ENCODE measurements around the gene HS6ST2. TPM values are rescaled to one million over a fixed set of nuclear protein-coding genes. Genes with fewer than 3 reads are reported as not detected.

The HS6ST2 gene
- total and polyA plus RNA-seq, 7 experiments from 2014 or later = 0.15 TPM; not detected in 6

DNA sequence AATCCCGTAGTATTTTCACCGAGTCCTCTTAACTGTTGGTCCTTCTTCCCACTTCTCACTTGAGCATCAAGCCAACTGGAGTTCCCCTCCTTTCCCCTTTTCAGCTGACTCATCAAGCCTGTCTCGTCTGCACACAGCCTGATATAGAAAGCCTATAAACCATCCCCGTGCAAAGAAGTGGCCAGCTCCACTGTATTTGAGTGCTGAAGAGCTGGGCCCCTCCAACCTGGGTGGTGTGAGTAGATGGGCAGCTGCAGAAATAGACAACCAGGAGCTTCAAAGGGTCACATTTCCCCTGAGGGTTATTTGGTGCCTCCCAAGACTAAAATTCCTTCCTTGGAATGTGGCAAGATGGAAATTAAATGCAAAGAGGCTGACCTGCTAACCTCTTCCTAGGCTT lies 199.7 kb downstream of the HS6ST2 start:
- DNase-seq (no peak), ATAC-seq (no peak)
- POLR2A ChIA-PET = no interaction called here
- Mint-ChIP-seq H3K9me3 (peaks cover 0 to 2% (median 0%) of the 10 kb centered on the region in 11 donors), H3K36me3 (peaks cover 0 to 3% (median 0%) of the 10 kb centered on the region in 5 donors), H3K4me1 (peaks cover 0 to 5% (median 0%) of the 10 kb centered on the region in 7 donors), H3K27ac (no peak overlapping the region), H3K4me3 (no peak overlapping the region), H3K27me3 (peaks cover 0 to 6% (median 0%) of the 10 kb centered on the region in 5 donors)
- CTCF ChIA-PET = no interaction called here
- intact Hi-C loops (cut with micrococcal nuclease) = no loop called here
- Histone ChIP-seq H3K27me3 (ENCODE audit: control insufficient read depth in 2 of 2, insufficient read depth in 2 of 2, low read length in 2 of 2) (no peaks in the 10 kb centered on the region), H3K27ac (ENCODE audit: low read depth, low read length) (no peak overlapping the region), H3K36me3 (ENCODE audit: control insufficient read depth in 2 of 3, insufficient read depth in 3 of 3, low read length in 3 of 3) (no peaks in the 10 kb centered on the region), H3K9me3 (ENCODE audit: control insufficient read depth in 2 of 3, low read length in 3 of 3) (no peaks in the 10 kb centered on the region), H3K4me3 (ENCODE audit: low read length) (no peak overlapping the region), H3K4me1 (ENCODE audit: control insufficient read depth in 2 of 2, insufficient read depth in 2 of 2, low read length in 2 of 2) (no peaks in the 10 kb centered on the region)

DNA sequence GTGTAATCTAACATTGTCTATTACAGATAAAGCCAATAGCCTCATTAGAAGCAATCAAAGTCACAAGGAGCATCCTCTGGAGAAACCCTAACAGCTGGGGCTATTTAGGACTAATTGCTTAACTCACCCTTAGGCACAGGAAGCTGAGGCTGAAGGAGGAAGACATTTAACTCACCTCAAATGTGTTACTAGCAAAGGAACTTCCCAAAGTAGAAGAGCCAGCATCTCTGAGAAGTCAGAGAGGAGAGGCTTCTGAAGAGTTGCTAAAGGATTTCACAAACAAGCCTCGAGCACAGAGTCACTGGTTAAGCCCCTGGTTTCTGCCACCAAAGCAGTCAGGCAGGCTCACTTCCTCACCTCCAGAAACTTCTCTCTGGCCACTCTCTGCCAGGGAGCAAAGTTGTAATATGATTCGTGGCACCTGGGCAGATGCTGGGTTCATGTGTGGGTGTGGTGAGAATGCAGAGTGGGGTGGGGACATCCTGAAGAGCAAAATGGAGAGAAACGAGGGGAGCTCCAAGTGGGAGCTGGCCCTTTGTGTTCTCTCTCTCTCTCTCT lies 201.3 kb downstream of the HS6ST2 start:
- H3K4me1 Mint-ChIP-seq = peaks cover 0 to 5% (median 0%) of the 10 kb centered on the region in 7 donors
- H3K27ac Mint-ChIP-seq = peak overlapping the region in 1 of 9 donors; percentile 9
- no peak overlapping the region for H3K4me3 ChIP-seq (ENCODE audit: low read length)
- H3K4me1 ChIP-seq (ENCODE audit: control insufficient read depth in 2 of 2, insufficient read depth in 2 of 2, low read length in 2 of 2) = no peaks in the 10 kb centered on the region
- no peak overlapping the region for H3K4me3 Mint-ChIP-seq
- ChIA-PET CTCF (no interaction called here), POLR2A (no interaction called here)
- H3K27ac ChIP-seq (ENCODE audit: low read depth, low read length) = no peak overlapping the region
- ATAC-seq (no peak), DNase-seq (no peak)
- no peaks in the 10 kb centered on the region for H3K36me3 ChIP-seq (ENCODE audit: control insufficient read depth in 2 of 3, insufficient read depth in 3 of 3, low read length in 3 of 3)
- intact Hi-C loops (cut with micrococcal nuclease) = no loop called here
- no peaks in the 10 kb centered on the region for H3K9me3 ChIP-seq (ENCODE audit: control insufficient read depth in 2 of 3, low read length in 3 of 3)
- peaks cover 0 to 3% (median 0%) of the 10 kb centered on the region in 5 donors for H3K36me3 Mint-ChIP-seq
- no peaks in the 10 kb centered on the region for H3K27me3 ChIP-seq (ENCODE audit: control insufficient read depth in 2 of 2, insufficient read depth in 2 of 2, low read length in 2 of 2)
- peaks cover 0 to 6% (median 0%) of the 10 kb centered on the region in 5 donors for H3K27me3 Mint-ChIP-seq
- H3K9me3 Mint-ChIP-seq = peaks cover 0 to 2% (median 0%) of the 10 kb centered on the region in 11 donors

DNA sequence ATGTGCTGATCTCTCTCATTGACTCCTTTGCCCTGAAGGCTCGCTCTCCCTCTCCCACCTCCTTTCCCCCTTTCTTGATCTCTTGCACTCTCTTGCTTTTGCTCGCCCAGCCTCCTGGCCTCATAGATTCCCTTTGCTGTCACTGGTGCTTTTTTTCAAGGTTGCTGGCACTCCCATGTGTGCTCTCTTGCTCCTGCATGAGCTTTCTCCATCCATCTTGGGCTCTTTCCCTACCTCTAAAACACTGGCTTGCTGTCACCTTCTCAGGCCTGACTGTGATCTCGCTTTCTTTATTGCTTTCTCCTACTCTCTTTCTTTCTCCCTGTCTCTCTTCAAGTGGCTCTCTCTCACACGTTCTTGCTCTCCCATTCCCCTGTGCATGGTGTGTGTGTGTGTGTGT lies 202.0 kb downstream of the HS6ST2 start:
- peaks cover 0 to 2% (median 0%) of the 10 kb centered on the region in 11 donors for H3K9me3 Mint-ChIP-seq
- peaks cover 0 to 5% (median 0%) of the 10 kb centered on the region in 7 donors for H3K4me1 Mint-ChIP-seq
- H3K9me3 ChIP-seq (ENCODE audit: control insufficient read depth in 2 of 3, low read length in 3 of 3) = no peaks in the 10 kb centered on the region
- H3K4me3 Mint-ChIP-seq = no peak overlapping the region
- no peak overlapping the region for H3K27ac Mint-ChIP-seq
- intact Hi-C loops (cut with micrococcal nuclease) = no loop called here
- POLR2A ChIA-PET = no interaction called here
- H3K27me3 ChIP-seq (ENCODE audit: control insufficient read depth in 2 of 2, insufficient read depth in 2 of 2, low read length in 2 of 2) = no peaks in the 10 kb centered on the region
- H3K4me3 ChIP-seq (ENCODE audit: low read length) = no peak overlapping the region
- DNase-seq (no peak), ATAC-seq (no peak)
- no peaks in the 10 kb centered on the region for H3K4me1 ChIP-seq (ENCODE audit: control insufficient read depth in 2 of 2, insufficient read depth in 2 of 2, low read length in 2 of 2)
- H3K27ac ChIP-seq (ENCODE audit: low read depth, low read length) = no peak overlapping the region
- H3K36me3 ChIP-seq (ENCODE audit: control insufficient read depth in 2 of 3, insufficient read depth in 3 of 3, low read length in 3 of 3) = no peaks in the 10 kb centered on the region
- H3K27me3 Mint-ChIP-seq = peaks cover 0 to 6% (median 0%) of the 10 kb centered on the region in 5 donors
- H3K36me3 Mint-ChIP-seq = peaks cover 0 to 3% (median 0%) of the 10 kb centered on the region in 5 donors
- CTCF ChIA-PET = no interaction called here

DNA sequence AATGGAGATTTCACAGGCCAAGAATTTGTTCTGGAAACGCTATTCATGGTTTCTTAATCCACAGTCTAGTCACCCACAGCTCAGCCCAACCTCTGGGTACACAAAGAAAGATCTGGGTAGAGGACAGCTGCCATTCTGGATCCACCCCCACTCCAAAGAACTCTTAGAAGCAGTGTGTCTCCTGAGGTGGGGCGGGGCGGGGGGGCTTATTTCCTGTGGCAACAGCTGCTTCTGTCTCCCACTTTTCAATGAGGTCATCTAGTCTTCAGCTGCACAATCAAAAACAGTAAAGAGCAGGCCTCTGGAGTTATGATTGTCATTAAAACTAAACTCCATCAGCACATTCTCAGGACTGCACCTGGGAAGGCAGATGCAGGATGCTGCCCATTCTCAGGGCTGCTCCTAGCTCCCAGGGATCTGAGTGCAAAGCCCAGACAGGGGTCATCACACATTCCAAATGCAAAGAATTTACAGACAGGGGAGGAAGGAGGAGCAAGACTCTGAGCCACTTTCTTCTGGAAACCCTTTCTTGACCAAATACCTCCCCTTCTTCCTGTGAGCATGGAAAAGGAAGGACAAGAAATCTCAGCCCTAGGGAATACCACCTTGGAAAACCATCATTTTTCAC lies 207.3 kb downstream of the HS6ST2 start:
- POLR2A ChIA-PET = no interaction called here

DNA sequence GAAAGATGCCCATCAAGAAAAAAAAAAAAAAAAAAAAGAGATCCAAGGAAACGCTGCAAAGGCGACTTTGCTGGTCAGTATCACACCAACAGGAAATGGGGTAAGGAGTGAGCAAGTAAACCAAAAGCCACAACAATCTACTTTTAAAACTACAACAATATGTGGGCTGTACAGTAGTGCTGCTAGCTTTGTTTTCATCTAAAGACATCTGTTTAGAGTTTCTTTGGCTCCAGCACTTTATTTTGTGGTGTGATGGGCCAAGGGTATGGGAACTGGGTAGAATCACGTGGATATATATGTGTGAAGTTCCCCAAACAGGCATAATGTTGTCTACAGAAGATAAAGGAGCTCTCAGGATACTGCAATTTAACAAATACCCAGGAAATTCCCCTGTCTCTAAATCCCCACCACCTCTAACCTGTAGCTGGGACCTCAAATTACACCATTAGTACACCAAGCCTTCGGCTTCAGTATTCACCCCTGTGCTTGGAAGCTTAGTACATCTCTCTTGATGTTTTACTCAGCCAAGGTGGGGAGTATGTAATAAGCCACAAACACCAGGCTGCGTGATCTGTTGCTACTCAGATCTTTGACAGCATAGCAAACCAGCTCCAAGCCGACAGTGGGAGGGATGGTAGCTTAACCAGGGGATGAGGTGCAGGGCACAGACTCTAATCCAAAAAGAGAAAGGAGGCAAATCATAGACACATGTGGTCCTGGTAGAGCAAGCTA lies 207.9 kb downstream of the HS6ST2 start:
- intact Hi-C loops (cut with micrococcal nuclease) = no loop called here
- Mint-ChIP-seq H3K4me1 (peaks cover 0 to 14% (median 0%) of the 10 kb centered on the region in 7 donors), H3K27ac (peak overlapping the region in 1 of 9 donors; percentile 9), H3K9me3 (peaks cover 0 to 1% (median 0%) of the 10 kb centered on the region in 11 donors), H3K36me3 (no peaks in the 10 kb centered on the region), H3K27me3 (peaks cover 0 to 3% (median 0%) of the 10 kb centered on the region in 5 donors), H3K4me3 (peak overlapping the region in 1 of 10 donors; percentile 64)
- Histone ChIP-seq H3K27me3 (ENCODE audit: control insufficient read depth in 2 of 2, insufficient read depth in 2 of 2, low read length in 2 of 2) (no peaks in the 10 kb centered on the region), H3K27ac (ENCODE audit: low read depth, low read length) (no peak overlapping the region), H3K9me3 (ENCODE audit: control insufficient read depth in 2 of 3, low read length in 3 of 3) (no peaks in the 10 kb centered on the region), H3K4me3 (ENCODE audit: low read length) (no peak overlapping the region), H3K36me3 (ENCODE audit: control insufficient read depth in 2 of 3, insufficient read depth in 3 of 3, low read length in 3 of 3) (no peaks in the 10 kb centered on the region), H3K4me1 (ENCODE audit: control insufficient read depth in 2 of 2, insufficient read depth in 2 of 2, low read length in 2 of 2) (peaks cover 0 to 7% of the 10 kb centered on the region in 2 donors)
- POLR2A ChIA-PET = no interaction called here
- ATAC-seq (no peak), DNase-seq (no peak)
- CTCF ChIA-PET = no interaction called here

More for the DNA sequence above, 207.3 kb downstream of the HS6ST2 start:
- peaks cover 0 to 3% (median 0%) of the 10 kb centered on the region in 5 donors for H3K27me3 Mint-ChIP-seq
- ATAC-seq = no peak
- Histone ChIP-seq H3K27ac (ENCODE audit: low read depth, low read length) (no peak overlapping the region), H3K36me3 (ENCODE audit: control insufficient read depth in 2 of 3, insufficient read depth in 3 of 3, low read length in 3 of 3) (no peaks in the 10 kb centered on the region), H3K27me3 (ENCODE audit: control insufficient read depth in 2 of 2, insufficient read depth in 2 of 2, low read length in 2 of 2) (no peaks in the 10 kb centered on the region), H3K4me3 (ENCODE audit: low read length) (no peak overlapping the region), H3K9me3 (ENCODE audit: control insufficient read depth in 2 of 3, low read length in 3 of 3) (no peaks in the 10 kb centered on the region), H3K4me1 (ENCODE audit: control insufficient read depth in 2 of 2, insufficient read depth in 2 of 2, low read length in 2 of 2) (peaks cover 0 to 7% of the 10 kb centered on the region in 2 donors)
- H3K4me1 Mint-ChIP-seq = peaks cover 0 to 14% (median 0%) of the 10 kb centered on the region in 7 donors
- no peaks in the 10 kb centered on the region for H3K36me3 Mint-ChIP-seq
- CTCF ChIA-PET = no interaction called here
- intact Hi-C loops (cut with micrococcal nuclease) = no loop called here
- peak overlapping the region in 1 of 10 donors; percentile 64 for H3K4me3 Mint-ChIP-seq
- peaks cover 0 to 1% (median 0%) of the 10 kb centered on the region in 11 donors for H3K9me3 Mint-ChIP-seq
- H3K27ac Mint-ChIP-seq = no peak overlapping the region
- DNase-seq = no peak

DNA sequence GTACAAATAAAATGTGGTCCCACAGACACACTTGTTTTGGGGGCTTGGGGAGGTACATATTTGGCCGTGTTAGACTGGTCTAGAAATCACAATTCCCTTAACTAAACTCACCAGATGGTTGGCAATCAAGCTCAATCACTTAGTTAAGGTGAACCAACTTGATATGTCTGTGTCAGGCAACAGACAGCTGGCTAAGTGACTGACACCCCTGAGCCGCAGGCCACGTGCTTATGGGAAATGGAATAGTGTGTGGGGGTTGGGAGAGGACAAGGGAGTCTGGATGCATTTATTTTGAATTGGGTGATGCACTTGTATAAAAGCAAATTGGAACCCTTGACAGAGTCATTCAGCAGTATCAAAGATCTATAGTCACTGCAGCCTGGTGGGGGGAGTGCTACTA lies 209.0 kb downstream of the HS6ST2 start:
- Histone ChIP-seq H3K27ac (ENCODE audit: low read depth, low read length) (no peak overlapping the region), H3K27me3 (ENCODE audit: control insufficient read depth in 2 of 2, insufficient read depth in 2 of 2, low read length in 2 of 2) (no peaks in the 10 kb centered on the region), H3K4me1 (ENCODE audit: control insufficient read depth in 2 of 2, insufficient read depth in 2 of 2, low read length in 2 of 2) (peaks cover 0 to 7% of the 10 kb centered on the region in 2 donors), H3K9me3 (ENCODE audit: control insufficient read depth in 2 of 3, low read length in 3 of 3) (no peaks in the 10 kb centered on the region), H3K4me3 (ENCODE audit: low read length) (no peak overlapping the region), H3K36me3 (ENCODE audit: control insufficient read depth in 2 of 3, insufficient read depth in 3 of 3, low read length in 3 of 3) (no peaks in the 10 kb centered on the region)
- CTCF ChIA-PET = no interaction called here
- no peaks in the 10 kb centered on the region for H3K36me3 Mint-ChIP-seq
- H3K4me1 Mint-ChIP-seq = peaks cover 0 to 18% (median 0%) of the 10 kb centered on the region in 7 donors
- H3K9me3 Mint-ChIP-seq = peaks cover 0 to 1% (median 0%) of the 10 kb centered on the region in 11 donors
- H3K4me3 Mint-ChIP-seq = no peak overlapping the region
- intact Hi-C loops (cut with micrococcal nuclease) = loop anchor here in 1 of 2 donors (10.0 kb wide), 1 partner anchor 205 kb away; the partner anchor contains the start of gene HS6ST2
- H3K27me3 Mint-ChIP-seq = peaks cover 0 to 3% (median 0%) of the 10 kb centered on the region in 5 donors
- POLR2A ChIA-PET = no interaction called here
- ATAC-seq (no peak), DNase-seq (no peak)
- no peak overlapping the region for H3K27ac Mint-ChIP-seq

Data from naive thymus-derived CD4-positive, alpha-beta T cell (primary cell).